AG10803 (cell line): ENCODE data around the gene MAP3K4.

ENCODE experiments used
- DNase-seq: peaks from one replicate; pipeline ENCODE4 v3.0.0; 2010; ENCODE audit warnings: low read depth
- H3K4me3 ChIP-seq: 2 replicates; pipeline ENCODE4 v1.5.1; 2011; ENCODE audit warnings: mild to moderate bottlenecking, low read length, control low read depth
- CTCF ChIP-seq: conservative IDR thresholded peaks from 2 replicates; pipeline ENCODE4 v1.5.1; 2011; ENCODE audit warnings: mild to moderate bottlenecking, low read length, control low read depth, inconsistent platforms

MAP3K4 gene

DNA sequence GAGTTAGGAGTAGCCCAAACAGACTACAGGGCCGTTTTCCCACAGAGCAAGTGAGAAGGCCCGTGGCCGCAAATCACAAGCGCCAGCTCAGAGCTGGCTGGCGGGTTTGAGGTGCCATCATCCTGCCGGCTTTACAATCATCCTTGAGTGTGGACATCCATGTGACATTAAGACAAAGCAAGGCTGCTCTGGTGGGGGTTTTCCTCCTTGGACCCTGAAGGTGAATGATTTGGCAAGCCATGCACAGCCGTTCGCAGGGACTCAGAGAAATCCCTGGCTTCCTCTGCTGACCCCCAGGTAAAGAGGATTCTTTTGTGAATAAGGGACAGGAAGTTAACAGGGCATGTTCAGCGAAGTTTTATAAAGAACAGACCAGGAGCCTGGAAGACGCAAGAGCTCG is 145.1 kb downstream of the MAP3K4 start:
- H3K4me3 ChIP-seq = no peak overlapping the region
- no peak for TF ChIP-seq CTCF
- DNase-seq = no peak

DNA sequence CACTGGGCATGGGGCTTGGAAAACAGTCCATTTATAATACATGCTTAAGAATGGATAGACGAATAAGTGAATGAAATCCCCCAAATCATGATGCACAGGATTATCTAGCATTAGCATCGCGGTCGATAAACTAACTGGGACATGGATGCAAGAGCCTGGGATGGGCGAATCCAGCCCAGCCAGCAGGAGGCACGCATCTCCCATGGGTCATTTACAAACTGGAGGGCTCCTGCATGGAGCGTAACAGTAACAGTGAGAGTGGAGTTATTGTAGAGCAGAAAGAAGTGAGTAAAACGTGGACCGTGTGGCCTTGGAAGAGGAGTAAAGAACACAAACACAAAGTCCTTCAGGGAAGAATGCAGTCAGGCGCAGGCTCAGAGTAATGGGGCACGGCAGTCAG is 145.8 kb downstream of the MAP3K4 start:
- TF ChIP-seq CTCF = no peak
- no peak overlapping the region for H3K4me3 ChIP-seq
- no peak for DNase-seq

DNA sequence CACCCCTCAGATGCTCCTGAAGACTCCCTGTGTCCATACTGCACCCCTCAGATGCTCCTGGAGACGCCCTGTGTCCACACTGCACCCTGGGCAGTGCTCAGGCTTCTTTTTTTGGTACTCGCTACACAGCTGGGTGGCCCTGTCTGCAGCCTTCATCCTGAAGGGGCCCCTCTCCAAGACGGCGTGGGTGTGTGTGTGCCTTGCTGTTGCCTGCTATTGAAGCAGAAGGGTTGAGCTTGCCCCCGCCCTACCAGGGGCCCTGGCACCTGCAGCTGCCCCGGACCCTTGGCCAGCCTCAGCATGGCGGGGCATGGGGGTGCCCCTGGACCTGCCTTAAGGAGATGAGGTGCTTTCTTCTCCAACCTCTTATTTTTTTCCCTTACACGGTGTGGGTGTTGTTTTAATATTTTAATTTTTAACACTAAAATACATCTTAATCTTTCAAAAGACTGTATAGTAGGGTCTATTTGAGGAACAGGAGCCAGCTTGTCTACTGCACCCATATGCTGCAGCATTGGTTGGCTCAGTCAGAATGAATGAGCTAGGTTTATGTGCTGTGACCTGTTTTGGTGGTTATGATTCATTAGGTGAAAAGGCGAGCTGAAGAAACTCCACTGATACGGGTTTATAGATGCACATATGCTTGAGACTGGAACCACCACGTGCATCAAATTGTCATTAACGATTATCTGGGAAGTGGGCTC is 146.4 kb downstream of the MAP3K4 start:
- TF ChIP-seq CTCF = no peak
- peak; percentile 12 for DNase-seq

GRCh38 chr6:161138543-161139303 is 147.2 kb downstream of the MAP3K4 start:
- no peak overlapping the region for H3K4me3 ChIP-seq
- DNase-seq = no peak
- no peak for TF ChIP-seq CTCF

More for the DNA sequence above, 146.4 kb downstream of the MAP3K4 start:
- no peak overlapping the region for H3K4me3 ChIP-seq

- no peak for DNase-seq
- no peak overlapping the region for H3K4me3 ChIP-seq
- TF ChIP-seq CTCF = no peak
These were observed 147.8 kb downstream of the MAP3K4 start for GRCh38 chr6:161139304-161139765.

GRCh38 chr6:161139766-161140553 is 148.4 kb downstream of the MAP3K4 start:
- H3K4me3 ChIP-seq = no peak overlapping the region
- TF ChIP-seq CTCF = no peak
- no peak for DNase-seq
